WTC11 (cell line): ENCODE data around the gene GRPEL1. TPM values are rescaled to one million over a fixed set of nuclear protein-coding genes. Genes with fewer than 3 reads are reported as not detected.
"Not testable (repeated sequence)": the region's sequence is repeated elsewhere in the genome, so short reads cannot be mapped to it uniquely, and the experiment has no call there.

Experiments
- ATAC-seq: fragments of 200-7000 bp; cut with Tn5 transposase; 2 replicates; pipeline ENCODE4 v1.10.0; 2021; ENCODE audit warnings: mild to moderate bottlenecking, moderate library complexity
- CTCF ChIA-PET: fragments of 300-600 bp; sonication (Branson Sonifier 250); formaldehyde crosslinking; loops from one replicate; lab custom pipeline; 2021; ENCODE audit warnings: antibody characterized with exemption; lab: Charles Lee
- POLR2A ChIA-PET: fragments of 350-600 bp; sonication (Branson Sonifier 250); formaldehyde crosslinking; loops from one replicate; lab custom pipeline; 2021; ENCODE audit warnings: antibody characterized with exemption; lab: Charles Lee
- DNase-seq: peaks from one replicate; pipeline ENCODE4 v3.0.0; 2021; ENCODE audit warnings: low spot score
- H3K27ac Mint-ChIP-seq: 2 replicates; pipeline ENCODE4 v1.8.0; 2021; ENCODE audit warnings: mixed read lengths
- H3K27me3 Mint-ChIP-seq: 2 replicates; pipeline ENCODE4 v1.8.0; 2021; ENCODE audit warnings: low read depth, mild to moderate bottlenecking, moderate library complexity, mixed read lengths
- H3K36me3 Mint-ChIP-seq: 2 replicates; pipeline ENCODE4 v1.8.0; 2021; ENCODE audit warnings: mixed read lengths
- H3K4me1 Mint-ChIP-seq: 2 replicates; pipeline ENCODE4 v1.8.0; 2022; ENCODE audit warnings: mixed read lengths
- H3K4me3 Mint-ChIP-seq: 2 replicates; pipeline ENCODE4 v1.8.0; 2021; ENCODE audit warnings: mild to moderate bottlenecking, moderate library complexity, mixed read lengths
- H3K9me3 Mint-ChIP-seq: 2 replicates; pipeline ENCODE4 v1.8.0; 2021; ENCODE audit warnings: mixed read lengths
- ATF1 ChIP-seq: sonication (generic); formaldehyde crosslinking; IDR thresholded peaks from 2 replicates; pipeline ENCODE4 v1.8.1; 2023; ENCODE audit warnings: mild to moderate bottlenecking, moderate library complexity, missing genetic modification reagents
- ATF3 ChIP-seq: sonication (generic); formaldehyde crosslinking; conservative IDR thresholded peaks from 2 replicates; pipeline ENCODE4 v1.8.1; 2022; ENCODE audit warnings: mild to moderate bottlenecking, missing genetic modification reagents
- CDX4 ChIP-seq: fragments of 250-450 bp; sonication (Bioruptor Pico); IDR thresholded peaks from 2 replicates; pipeline ENCODE4 v1.9.0; 2021; ENCODE audit warnings: moderate library complexity, mild to moderate bottlenecking, inconsistent platforms, borderline replicate concordance
- CREM ChIP-seq: sonication (generic); formaldehyde crosslinking; IDR thresholded peaks from 2 replicates; pipeline ENCODE4 v1.8.1; 2022; ENCODE audit warnings: mild to moderate bottlenecking, missing genetic modification reagents, moderate library complexity
- ESRRA ChIP-seq: sonication (generic); formaldehyde crosslinking; IDR thresholded peaks from 2 replicates; pipeline ENCODE4 v1.8.1; 2022; ENCODE audit warnings: mild to moderate bottlenecking, missing genetic modification reagents, borderline replicate concordance
- FOXK1 ChIP-seq: sonication (generic); formaldehyde crosslinking; IDR thresholded peaks from 2 replicates; pipeline ENCODE4 v1.8.0; 2022; ENCODE audit warnings: mild to moderate bottlenecking, moderate library complexity, missing genetic modification reagents
- FOXP4 ChIP-seq: sonication (generic); formaldehyde crosslinking; IDR thresholded peaks from 2 replicates; pipeline ENCODE4 v1.8.0; 2022; ENCODE audit warnings: mild to moderate bottlenecking, missing genetic modification reagents
- HMGXB4 ChIP-seq: sonication (generic); formaldehyde crosslinking; IDR thresholded peaks from 2 replicates; pipeline ENCODE4 v1.8.1; 2023; ENCODE audit warnings: mild to moderate bottlenecking, moderate library complexity, missing genetic modification reagents
- MXD4 ChIP-seq: fragments of 250-450 bp; sonication (Bioruptor Pico); IDR thresholded peaks from 2 replicates; pipeline ENCODE4 v1.8.0; 2021; ENCODE audit warnings: mild to moderate bottlenecking, moderate library complexity, borderline replicate concordance
- MYBL2 ChIP-seq: sonication (generic); formaldehyde crosslinking; IDR thresholded peaks from 2 replicates; pipeline ENCODE4 v1.8.1; 2023; ENCODE audit warnings: mild to moderate bottlenecking, moderate library complexity, missing genetic modification reagents
- NFATC4 ChIP-seq: fragments of 250-450 bp; sonication (Bioruptor Pico); IDR thresholded peaks from 2 replicates; pipeline ENCODE4 v1.9.0; 2021; ENCODE audit warnings: mild to moderate bottlenecking
- RORB ChIP-seq: fragments of 250-450 bp; sonication (Bioruptor Pico); IDR thresholded peaks from 2 replicates; pipeline ENCODE4 v1.9.0; 2021; ENCODE audit warnings: mild to moderate bottlenecking
- SP1 ChIP-seq: sonication (generic); formaldehyde crosslinking; conservative IDR thresholded peaks from 2 replicates; pipeline ENCODE4 v1.8.1; 2022; ENCODE audit warnings: missing genetic modification reagents
- USF2 ChIP-seq: sonication (generic); formaldehyde crosslinking; IDR thresholded peaks from 2 replicates; pipeline ENCODE4 v1.8.1; 2023; ENCODE audit warnings: mild to moderate bottlenecking, missing genetic modification reagents, moderate library complexity
- ZBTB43 ChIP-seq: sonication (generic); formaldehyde crosslinking; IDR thresholded peaks from 2 replicates; pipeline ENCODE4 v1.8.1; 2023; ENCODE audit warnings: mild to moderate bottlenecking, missing genetic modification reagents
- ZNF138 ChIP-seq: sonication (generic); formaldehyde crosslinking; conservative IDR thresholded peaks from 2 replicates; pipeline ENCODE4 v1.8.1; 2022; ENCODE audit warnings: mild to moderate bottlenecking, moderate library complexity, missing genetic modification reagents
- ZNF263 ChIP-seq: sonication (generic); formaldehyde crosslinking; IDR thresholded peaks from 2 replicates; pipeline ENCODE4 v1.8.1; 2022; ENCODE audit warnings: low read depth, mild to moderate bottlenecking, moderate library complexity, missing genetic modification reagents
- total RNA-seq: library from RNA; stranded (reverse); gene quantifications from 3 replicates; pipeline ENCODE4 v1.2.3, GENCODE V29; 2021

The GRPEL1 gene
- total RNA-seq, 1 experiment from 2014 or later = 50.0 TPM

GRCh38 chr4:7086384-7086783 lies 18.5 kb upstream of the GRPEL1 start:
- no peak overlapping the region for H3K4me3 Mint-ChIP-seq
- ChIA-PET CTCF (no interaction called here), POLR2A (no interaction called here)
- H3K36me3 Mint-ChIP-seq = peaks cover 6% of the 10 kb centered on the region
- DNase-seq = no peak
- no peak overlapping the region for H3K27ac Mint-ChIP-seq
- ATAC-seq = no peak
- TF ChIP-seq HMGXB4 (no peak), ATF3 (CRISPR knock-in tag) (no peak), RORB (CRISPR knock-in tag) (no peak), FOXP4 (CRISPR knock-in tag) (no peak), ZNF263 (CRISPR knock-in tag) (no peak), MXD4 (CRISPR knock-in tag) (no peak), ZBTB43 (CRISPR knock-in tag) (no peak), SP1 (CRISPR knock-in tag) (no peak), CREM (no peak), ATF1 (CRISPR knock-in tag) (no peak), NFATC4 (CRISPR knock-in tag) (no peak), FOXK1 (CRISPR knock-in tag) (no peak), ZNF138 (CRISPR knock-in tag) (no peak), ESRRA (no peak), CDX4 (CRISPR knock-in tag) (no peak), USF2 (no peak), MYBL2 (CRISPR knock-in tag) (no peak)
- peaks cover 4% of the 10 kb centered on the region for H3K4me1 Mint-ChIP-seq
- H3K27me3 Mint-ChIP-seq = peaks cover 90% of the 10 kb centered on the region
- peaks cover 18% of the 10 kb centered on the region for H3K9me3 Mint-ChIP-seq

- DNase-seq, H3K4me3 Mint-ChIP-seq, POLR2A ChIA-PET, H3K4me1 Mint-ChIP-seq, ATAC-seq, H3K27ac Mint-ChIP-seq, H3K36me3 Mint-ChIP-seq: not testable (repeated sequence)
- H3K27me3 Mint-ChIP-seq = peaks cover 94% of the 10 kb centered on the region
- peaks cover 22% of the 10 kb centered on the region for H3K9me3 Mint-ChIP-seq
- CTCF ChIA-PET = interaction anchor here (0.7 to 3.7 kb wide), 6 partner anchors 14 to 72 kb away, joined by 3 to 37 read pairs (median 12); partner anchors contain the start of genes GRPEL1 and TADA2B
Observed at GRCh38 chr4:7084564-7084961, 16.7 kb upstream of the GRPEL1 start.
